HG02970 (cell line): ENCODE measurements around the gene PYGO2.

ENCODE experiments used
- ATAC-seq: cut with Tn5 transposase; IDR thresholded peaks from one replicate; pipeline ENCODE4 v1.9.1; 2021; ENCODE audit warnings: mild to moderate bottlenecking, moderate library complexity, moderate number of reproducible peaks; ENCODE audit not compliant: unreplicated experiment, low FRiP score

PYGO2 gene, protein sequence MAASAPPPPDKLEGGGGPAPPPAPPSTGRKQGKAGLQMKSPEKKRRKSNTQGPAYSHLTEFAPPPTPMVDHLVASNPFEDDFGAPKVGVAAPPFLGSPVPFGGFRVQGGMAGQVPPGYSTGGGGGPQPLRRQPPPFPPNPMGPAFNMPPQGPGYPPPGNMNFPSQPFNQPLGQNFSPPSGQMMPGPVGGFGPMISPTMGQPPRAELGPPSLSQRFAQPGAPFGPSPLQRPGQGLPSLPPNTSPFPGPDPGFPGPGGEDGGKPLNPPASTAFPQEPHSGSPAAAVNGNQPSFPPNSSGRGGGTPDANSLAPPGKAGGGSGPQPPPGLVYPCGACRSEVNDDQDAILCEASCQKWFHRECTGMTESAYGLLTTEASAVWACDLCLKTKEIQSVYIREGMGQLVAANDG

DNA sequence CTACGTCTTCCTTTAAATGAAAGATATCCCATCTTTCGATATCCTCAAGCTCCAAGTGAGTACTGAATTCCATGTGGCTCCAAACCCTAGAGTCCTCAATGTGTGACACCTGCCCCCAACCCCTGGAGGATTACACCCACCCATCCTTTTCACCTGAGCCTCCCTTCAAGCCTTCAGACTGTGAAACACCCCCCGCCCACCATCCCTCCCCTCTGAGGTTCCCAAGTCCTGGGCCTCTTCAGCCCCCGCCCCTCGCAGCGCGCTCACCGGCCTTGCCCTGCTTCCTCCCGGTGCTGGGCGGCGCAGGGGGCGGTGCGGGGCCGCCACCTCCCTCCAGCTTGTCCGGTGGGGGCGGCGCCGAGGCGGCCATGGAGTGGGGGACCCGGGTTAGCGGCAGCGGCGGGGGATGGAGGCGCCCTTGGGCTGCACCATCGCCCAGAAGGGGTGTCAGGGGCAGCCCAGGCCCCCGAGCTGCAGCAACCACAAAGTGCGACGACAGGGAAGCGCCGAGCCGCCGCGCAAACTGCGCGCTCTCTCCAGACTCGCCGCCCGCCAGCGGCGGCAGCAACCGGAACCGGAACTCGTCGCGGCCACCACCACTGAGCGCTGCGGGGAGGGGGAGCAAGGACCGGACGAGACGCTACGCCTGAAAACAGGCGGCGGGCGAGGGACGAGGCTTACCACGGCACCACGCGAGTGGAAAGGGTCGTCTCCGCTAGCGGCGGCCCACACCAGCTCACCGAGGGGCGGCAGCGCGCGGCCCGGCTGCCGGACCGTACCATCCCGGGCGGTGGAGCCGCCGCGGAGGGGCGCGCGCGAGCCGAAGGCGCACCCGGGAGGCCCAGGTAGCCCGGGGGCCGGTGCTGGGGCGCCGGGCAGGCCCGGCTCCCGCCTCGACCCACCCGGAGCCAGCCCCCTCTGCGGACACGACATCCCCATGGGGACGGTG lies at the start of gene PYGO2:
Gene PYGO2, minus strand, starts transcription at position 576 of the 949 bp plus-strand sequence. Its CDS starts 206 bp downstream, at position 370.
- ATAC-seq = peak; percentile 74

DNA sequence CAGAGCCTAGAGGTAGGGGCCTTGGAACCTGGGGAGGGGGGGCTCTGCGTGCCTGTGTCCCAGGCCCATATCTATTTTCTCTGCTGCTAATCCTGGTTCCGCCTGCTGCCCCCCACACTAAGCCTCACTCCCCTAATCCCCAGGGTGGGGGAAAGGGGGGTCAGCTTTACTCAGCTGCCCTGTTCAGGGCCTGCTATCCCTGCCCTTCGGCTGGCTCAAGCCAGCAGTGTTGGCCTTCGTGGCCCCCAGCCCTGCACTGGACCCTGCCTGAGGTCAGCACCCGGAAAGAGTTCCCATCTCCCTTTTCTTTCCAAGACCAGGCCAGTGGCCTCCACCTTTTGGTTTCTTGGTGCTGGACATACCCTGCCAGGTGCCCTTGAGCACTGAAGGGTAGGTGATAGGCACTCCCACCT lies 49.4 kb upstream of the PYGO2 start:
- no peak for ATAC-seq

DNA sequence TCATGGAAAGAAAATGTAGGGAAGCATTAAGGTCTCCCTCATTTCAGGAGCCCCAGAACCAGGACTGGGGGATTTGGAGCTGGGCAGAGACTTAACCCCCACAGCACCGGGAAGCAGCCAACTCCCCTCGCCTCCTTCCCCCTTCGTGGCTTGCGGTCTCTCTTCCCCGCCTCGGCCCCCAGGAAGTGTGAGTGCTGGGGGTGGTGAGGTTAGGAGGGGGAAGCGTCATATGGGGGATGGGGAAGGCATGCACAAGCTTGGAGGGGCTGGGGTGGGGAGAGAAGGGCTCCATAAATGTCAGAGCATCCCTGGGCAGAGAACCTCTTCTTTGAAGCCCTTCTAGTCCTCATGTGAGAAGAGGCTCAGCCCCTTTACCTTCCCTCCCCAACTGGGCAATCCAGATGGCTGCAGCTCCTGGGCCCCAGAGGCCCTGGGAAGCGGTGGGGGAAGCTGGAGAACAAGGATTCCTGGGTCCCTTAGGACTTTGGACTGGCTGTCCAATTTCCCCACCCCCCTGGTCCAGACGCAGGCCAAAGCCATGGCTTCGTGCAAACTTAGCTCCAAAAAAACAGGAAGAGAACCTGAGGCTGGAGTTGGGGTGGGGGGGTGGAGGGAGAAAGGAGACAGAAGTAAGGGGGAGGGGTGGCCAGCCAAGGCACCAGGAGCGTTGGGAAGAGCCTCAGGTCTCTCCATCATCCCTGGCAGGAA lies 48.8 kb upstream of the PYGO2 start:
- no peak for ATAC-seq

DNA sequence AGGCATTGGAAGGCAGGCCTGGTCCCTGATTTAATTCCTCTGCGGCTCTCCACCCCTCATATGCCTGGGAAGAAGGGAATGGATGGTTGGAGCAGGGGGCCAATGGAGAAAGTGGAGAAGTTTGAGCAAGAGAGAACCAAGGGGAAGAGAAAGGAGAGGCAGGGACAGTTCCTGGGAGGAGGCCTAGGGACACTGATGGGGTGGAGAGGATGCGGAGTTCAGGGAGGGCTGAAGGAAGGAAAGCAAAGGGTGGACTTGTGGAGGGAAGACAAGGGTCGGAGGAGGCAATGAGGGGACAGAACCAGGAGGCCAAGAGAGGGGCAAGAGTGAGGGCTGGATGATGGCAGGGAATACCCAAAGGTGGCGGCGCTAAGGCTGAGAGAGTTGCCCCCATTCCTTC lies 48.2 kb upstream of the PYGO2 start:
- no peak for ATAC-seq

DNA sequence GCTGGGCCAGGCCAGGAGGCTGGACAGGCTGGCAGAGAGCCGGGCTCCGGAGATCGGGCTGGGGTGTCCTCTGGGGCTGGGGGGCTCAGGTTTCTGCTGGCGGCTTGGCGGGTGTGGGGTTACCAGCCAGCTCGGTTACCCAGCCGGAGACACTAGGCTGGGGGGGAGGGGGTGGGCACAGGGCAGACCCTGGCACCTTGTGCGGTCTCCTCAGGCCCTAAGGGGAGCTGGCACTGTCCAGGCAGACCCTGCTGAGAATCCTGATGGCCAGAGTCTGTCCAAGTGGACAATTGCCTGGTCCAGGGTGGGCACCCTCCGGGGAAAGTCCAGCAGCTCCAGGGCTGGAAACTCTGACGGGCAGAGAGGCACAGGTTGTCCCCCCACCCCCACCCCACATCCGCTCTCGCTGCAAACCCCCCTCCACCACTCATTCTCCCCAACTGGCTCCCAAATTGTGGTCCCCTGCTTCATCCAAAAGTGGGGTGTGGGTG lies 47.7 kb upstream of the PYGO2 start:
- ATAC-seq = no peak

DNA sequence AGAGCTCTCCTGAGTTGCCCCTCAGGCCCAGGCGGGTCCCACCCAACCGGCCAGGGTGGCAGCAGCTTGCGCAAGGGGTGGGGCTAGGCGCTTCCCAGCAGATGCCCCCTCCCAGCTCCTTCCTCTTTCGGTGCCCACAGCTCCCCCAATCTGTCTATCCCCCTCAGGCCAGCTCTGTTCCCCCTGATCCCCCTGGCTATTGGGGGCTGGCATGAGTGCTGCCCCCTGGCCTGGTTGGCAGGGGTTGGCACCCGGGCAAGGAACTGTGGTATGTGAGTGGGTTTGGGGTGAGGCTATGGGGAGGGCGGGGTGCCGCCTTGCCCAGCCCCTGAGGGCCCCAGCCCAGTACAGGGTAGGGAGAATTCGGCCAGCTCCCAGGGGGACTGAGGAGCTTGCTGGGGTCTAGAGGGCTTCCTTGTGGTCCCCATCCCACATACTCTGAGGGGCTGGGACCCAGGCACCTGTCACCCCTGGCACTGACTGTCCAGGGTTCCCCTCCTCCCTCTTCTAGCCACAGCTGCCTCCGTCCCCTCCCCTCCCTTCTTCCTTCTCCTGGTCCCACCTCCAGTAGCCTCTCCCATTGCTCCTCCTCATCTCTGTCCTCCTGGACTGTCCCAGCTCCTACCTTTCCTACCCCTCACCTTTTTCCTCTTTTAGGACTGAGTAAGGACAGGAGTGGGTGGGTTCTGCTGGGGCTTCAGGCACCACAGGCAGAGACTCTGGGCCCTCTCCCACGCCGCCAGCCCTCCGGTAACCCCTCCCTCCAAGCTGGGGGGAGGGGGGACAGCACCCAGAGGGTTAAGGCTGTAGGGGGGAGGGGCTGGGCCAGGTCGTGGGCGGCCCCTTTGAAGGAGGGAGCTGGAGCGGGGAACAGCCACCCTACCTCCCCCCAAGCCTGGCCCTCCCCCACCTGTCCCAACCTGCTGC lies 46.7 kb upstream of the PYGO2 start:
- no peak for ATAC-seq

DNA sequence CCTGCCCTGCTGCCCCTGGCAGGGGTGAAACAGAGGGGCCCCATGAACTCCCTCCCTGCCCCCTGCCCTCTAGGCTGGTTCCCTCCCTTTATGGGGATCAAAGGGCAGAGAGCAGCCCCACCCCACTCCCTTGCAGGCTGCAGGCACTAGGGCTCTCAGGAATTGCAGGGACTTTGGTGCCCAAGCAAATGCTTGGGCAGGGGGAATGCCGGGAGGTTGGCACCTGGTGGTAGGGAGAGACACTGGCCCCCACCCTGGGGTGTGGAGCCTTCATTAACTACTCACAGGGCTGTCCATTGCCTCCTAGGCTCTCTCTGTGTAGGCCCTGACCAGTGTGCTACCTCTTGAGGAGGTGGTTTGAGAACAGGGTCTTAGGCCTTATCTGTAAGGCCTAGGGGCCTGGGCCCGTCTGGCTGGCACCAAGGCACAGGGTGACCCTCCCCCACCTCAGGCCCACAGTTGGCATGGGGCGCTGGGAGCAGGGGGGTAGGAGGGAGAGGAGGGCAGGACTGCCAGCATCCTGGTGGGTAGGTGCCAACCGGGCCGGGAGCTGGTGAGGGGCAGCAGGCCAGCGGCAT lies 45.8 kb upstream of the PYGO2 start:
- no peak for ATAC-seq

DNA sequence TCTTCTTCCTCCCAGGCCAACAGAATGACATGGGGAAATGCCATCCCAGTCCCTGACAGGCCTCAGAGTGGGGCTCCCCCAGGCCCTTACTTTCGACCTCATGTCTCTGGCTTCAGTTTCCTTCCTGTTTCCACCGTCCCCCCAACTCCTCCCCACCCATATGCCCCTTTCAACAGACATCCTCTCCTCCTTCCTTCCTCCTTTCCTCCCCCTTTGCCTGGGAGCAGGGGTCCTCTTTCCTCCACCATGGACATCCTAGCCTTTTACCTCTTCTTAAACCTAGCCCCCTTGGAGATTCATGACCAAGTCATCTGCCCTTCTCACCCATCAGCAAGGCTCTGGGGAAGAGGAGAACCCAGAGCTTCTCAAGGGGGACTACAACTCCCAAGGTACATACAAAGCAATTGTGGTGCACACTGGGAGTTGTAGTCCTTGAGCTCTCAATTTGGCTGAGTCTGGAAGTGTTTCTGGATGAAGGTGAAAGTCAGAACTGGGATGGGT lies 45.1 kb upstream of the PYGO2 start:
- no peak for ATAC-seq

DNA sequence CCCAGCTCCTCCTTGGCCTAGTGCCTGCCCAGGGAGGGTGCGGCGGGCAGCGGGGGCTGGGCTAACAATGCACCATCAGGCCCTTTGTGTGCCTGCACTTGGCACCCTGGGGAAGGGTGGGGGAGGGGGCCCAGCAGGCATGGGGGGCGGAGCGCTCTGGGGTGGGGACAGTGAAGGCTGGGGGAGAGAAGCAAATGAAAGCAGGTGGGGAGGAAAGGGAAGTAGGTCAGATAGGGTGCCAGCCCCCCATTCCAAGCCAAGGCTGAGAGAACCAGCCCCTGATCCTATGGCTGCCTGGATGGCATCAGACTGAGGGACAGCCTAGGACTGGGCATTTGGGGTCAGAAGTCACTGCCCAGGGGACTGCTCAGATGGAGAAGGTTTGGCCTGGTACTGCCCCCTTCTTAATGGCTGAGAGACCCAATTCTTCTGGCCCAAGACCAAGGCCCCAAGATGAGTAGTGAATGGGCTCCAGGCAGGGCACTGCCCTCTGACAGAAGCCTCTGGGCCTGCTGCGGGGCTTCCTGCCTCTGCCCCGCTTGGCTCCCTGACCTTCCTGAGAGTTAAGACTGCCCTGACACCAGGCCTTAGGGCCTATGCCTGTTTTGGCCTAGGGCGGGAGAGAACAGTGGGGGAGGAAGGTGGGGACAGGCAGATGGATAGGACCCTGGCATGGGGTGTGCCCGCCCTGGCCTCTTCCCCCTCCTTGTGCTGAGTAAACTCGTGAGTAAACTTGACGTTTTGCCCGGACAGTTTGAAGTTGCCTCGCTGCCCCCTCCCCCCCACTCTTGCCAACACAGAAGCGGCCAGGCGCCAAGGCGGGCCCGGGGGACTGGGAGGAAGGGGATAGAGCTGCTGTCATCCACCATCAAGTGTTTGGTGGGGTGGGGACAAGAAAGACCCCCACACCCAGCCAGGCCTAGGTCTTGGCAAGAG lies 43.8 kb upstream of the PYGO2 start:
- no peak for ATAC-seq

DNA sequence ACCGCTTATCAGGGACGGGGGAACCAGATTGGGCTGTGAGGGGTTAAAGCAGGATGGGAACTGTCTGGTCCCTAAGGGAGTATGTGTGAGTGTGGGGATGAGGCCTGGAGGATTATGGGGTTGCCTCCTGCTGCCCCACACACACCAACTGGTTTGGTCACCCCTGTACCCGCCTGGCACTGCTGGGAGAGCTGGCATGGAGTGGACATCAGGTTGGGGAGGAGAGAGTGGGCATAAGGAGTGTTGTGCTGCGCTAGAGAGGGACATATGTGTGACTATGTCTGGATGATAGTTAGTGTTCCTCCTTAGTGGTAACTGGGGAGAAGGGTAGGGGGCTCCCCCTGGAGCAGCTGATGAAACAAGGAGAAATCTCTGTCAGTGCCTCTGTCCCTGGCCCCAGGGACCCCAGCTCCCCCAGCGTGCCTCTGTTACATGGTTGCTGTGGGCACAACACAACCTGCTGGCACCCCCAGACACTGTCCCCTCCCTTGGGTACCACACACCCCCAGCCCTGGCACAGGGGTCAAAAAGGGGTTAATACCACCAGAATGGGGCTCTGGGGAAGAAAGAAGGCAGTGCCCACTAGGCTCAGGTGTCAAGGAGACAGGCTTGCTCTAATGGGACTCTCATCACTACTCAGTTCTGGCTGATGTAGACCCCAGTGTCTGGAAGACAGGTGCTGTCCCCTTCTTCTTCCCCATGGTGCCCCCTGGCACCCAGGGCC lies 42.9 kb upstream of the PYGO2 start:
- ATAC-seq = no peak

DNA sequence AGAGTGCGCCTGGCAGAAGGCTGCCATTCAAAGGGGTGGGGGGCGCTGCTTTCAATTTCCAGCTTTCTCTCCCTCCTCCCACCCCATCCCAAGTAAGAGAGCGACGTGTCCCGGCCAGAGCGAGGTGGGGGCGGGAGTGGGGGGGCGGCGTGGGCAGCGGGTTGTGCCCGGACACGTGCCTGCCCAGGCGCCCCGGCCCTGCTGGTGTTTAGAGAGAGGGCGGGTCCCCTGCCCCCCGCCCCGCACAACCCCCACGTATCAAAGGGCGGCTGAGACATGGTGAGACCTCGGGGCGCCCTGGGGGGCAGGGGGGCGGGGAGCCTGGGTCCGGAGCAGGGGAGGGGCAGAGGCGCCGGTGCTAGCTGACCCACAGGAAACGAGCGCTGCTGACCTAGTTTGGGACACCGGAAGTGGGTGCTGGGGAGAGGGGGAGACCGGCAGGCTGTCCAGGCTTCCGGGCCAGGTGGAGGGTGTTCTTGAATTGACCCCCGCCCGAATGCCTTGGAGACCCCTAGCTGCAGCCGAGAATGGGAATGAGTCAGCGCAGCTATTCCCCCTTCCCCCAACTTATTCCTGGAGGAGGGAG lies 42.3 kb upstream of the PYGO2 start:
- ATAC-seq = no peak

DNA sequence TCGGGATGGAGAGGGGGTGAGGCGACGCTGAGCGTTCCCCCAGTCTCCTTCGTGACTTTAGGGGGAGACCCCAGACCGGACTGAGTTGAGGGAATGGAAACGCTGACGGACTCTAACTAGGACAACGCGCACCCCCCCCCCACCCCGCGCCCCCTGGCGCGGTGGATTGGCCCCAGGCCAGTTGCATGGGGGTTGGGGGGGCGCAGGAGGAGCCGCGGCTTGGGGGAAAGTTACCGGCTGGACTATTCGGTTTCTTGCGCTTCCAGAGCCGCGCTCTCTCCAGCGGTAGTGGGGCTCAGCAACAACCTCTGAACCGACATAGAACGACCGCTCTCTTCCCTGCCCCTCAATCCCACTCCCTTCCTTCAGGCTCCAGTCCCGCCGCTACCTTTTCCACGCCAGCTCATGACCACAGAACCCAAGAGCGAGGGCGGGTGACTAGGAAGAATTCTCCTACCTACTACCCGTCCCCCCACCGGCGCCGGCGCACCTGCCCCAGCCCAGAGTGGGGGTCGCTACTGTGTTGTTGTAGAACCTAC lies 41.7 kb upstream of the PYGO2 start:
- ATAC-seq = no peak

DNA sequence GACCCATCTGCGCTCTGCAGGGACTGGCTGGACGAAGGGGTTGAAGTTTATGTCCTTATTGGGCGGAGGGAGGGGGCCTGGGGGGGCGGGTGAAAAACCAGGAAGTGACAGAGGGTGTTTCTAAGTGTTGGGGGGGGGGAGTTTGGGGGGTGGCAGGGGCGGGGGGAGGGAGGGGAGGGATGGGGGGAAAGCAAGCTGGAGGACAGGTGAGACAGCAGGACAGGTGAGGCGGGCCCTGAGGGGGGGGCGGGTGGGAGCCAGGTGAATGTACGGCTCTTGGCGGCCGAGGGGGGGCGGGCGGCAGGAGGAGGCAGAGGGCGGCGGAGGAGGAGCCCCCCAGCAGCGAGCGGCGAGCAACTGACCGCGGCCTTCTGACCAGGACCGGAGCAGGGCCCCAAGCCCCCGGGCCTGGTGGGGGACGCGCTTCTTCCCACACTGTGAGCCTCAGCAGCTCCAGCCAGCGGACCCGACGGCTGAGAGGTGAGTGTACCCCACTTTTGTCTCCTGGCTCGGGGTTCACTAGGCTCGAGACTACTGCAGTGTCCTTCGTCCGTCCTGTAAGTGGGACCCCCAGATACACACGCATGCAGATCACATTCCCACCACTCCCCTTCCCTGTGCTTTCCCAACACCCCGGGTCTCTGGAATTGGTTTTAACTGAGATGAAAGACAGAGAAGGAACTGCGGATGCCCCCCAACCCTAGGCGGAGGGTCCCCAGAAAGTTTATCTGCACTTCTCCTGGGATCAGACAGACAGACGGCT lies 41.1 kb upstream of the PYGO2 start, which contains the start of gene ZBTB7B:
Gene ZBTB7B, plus strand, starts transcription at position 339 of the 763 bp plus-strand sequence. CDS start 11,859 bp downstream, outside the sequence.
- ATAC-seq = no peak

DNA sequence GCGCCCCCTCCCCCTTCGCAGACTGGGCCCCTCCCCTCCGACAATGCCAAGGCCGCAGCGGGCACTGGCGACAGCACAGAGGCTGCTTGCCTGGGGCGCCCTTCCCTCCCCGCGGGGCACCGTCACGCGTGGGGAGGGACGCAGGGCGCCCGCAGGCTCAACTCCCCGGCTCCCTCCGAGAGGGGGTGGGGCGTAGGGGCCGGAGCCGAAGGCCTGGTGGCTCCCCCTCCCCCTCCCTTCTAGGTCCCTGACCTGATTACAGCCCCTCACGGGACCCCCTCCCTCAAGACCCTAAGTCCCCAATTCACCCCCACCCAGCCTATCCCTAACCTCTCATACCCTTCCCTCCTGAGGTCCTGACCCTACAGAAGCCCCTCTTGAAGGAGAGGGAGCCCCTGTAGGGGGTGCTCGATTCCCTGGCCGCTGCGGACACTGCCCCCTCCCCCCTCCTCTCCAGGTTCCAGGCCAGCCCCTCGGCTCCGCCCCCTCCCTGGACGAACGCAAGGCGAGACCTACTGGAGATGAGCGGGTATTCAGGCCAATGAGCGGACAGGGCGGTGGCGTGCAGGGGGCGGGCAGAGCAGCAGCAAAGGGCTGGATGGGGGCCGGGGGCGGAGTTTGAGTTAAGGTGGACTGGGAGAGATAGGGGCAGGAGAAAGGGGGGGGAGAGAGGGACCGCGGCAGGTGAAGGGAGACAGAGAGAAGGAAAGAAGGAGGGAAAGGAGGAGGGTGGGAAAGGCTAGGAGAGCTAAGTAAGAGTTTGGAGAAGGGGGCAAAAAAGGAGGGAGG lies 40.3 kb upstream of the PYGO2 start:
- peak; percentile 51 for ATAC-seq

DNA sequence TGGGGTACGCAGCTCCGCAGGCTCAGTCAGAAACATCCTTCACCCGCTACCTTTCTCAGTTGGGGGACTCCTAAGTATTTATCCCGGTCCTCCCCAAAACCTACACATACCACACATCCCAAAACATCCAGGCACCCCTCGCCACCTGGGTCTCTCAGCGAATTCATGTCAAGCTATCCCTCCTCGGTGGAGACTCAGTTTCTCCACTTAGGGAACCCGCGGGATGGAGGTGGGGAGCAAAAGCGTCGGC lies 39.8 kb upstream of the PYGO2 start:
- no peak for ATAC-seq
